ENCODE results near the gene PLXDC2.

The PLXDC2 gene

DNA sequence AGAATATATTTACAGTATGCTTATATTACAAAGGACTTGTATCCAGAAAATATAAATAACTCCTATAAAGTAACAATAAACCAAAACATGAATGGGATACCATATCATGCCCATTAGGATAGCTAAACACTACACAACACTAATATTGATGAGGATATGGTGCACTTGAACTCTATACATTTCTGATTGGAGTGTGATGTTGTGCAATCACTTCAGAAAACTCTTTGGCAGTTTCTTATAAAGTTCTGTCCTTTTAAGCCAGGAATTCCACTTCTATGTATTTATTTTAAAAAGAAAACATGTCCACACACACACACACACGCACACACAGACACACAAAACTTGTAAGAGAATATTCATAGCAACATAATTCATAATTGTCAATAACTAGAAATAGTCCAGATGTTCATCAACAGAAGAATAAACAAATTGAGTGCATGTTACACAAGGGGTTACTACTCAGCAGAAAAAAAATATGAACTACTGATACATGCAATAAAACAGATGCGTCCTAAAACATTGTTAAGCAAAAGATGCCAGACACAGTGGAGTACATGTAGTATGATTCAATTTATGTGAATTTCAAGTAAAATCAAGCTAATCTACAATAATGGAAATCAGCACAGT is 416.0 kb downstream of the PLXDC2 start:
- DNase-seq, result no peak

DNA sequence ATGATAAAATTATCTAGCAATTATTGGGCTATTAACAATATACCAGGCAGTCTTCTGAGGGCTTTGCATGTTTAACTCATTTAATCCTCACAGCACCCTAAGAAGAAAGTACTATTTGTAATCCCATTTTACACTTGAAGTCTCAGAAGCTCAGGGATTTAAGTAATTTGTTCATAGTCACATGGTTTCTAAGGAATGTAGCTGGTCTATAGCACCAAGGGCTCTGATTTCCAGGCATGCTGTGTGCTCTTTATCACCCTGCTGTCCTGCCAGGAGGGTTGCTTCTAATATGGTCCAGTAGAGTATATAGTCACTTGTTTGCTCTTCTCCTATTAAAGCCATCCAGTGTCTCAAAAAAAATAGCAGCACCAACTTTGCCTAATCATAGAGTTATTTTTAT is 417.2 kb downstream of the PLXDC2 start:
- DNase-seq, result no peak

DNA sequence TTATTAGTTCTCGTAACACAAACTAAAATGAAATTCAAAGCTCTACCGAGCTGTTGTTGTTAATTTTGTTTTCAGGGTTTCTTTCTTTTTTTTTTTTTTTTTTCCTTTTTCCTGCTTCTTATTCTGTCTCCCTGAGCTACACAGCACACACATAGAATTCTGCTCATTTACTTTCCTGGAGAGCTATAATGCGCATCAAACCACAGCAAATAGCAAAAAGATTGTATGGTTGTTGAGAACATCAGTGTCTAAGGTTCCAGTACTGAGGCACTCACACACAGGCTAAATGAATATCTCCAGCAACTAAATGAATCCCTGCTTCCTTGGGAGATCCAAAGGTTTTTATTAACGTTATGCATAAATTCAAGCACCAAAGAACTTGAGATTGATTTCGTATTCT is 418.3 kb downstream of the PLXDC2 start:
- no peak for DNase-seq

DNA sequence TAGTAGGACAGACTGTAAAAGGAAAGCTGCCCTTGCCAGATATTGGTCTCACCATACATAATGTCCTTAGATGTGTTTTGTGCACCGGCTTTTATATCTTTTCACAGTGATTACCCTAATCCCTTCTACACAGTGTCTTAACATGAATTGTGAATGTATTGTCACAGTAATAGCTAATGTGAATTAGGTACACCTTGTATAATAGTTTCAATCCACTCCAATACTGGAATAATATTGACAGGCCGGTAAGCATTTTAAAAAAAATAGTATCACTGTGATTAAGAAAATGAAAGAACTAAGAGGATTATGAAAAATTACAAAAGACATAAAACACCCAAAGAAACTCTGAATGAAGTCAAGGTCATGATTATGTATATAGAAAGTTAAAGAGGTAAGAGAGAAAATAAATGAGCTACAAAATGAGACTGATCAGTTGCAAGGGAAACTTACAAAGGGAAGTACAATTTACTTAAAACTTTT is 420.9 kb downstream of the PLXDC2 start:
- DNase-seq, result no peak

DNA sequence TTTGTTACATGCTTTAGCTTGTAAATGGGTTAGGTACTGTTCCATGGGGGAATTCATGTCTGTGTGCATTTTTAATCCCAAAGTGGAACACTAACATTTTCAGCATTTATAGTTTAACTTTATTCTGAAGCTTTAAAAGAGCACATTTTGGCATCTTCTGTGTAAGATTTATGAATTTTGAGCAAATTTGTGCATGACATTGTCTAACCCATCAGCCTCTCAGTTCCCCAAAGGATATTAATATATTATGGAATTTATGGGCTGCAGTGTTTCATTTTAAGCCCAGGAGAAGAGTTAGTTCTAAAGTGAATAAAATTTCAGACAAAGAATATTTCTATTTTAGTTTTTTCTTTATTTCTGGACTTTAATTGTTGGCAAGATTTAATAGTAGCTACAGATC is 421.4 kb downstream of the PLXDC2 start:
- DNase-seq, result no peak

DNA sequence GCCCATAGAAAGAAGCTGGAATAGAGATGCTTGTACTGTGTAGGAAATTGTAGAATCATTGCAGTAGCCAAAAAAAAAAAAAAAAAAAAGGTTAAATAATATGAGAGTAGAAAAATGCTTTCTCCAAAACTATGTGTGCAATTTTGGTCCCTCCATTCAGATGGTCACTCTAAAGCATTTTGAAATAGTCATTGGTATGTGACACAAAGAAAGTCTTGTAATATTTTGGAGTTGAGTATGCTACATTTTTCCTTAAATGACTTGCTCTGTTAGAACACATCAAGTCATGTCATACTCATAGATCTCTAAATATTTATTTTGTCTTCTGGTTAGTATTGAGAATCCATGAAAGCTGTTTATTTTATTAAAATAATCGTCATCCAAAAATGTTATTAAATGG is 424.4 kb downstream of the PLXDC2 start:
- no peak for DNase-seq

DNA sequence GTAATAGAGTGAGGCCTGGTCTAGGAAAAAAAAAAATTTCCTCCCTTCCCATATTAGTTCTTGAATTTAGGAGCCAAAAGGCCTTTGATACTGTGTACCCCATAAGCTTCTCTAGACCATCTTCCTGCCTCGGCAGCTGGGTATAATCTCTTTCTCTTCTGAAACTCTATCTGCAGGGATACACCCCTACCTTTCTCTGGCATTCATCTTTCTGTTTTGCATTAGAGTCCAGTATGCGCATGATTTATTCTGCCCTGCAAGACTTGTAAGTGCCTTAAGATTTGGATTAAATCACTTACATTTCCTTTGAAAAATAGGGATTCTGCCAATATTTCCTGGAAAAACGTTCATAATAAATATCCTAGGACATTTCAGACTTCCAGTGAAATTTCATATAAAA is 431.2 kb downstream of the PLXDC2 start:
- DNase-seq, result no peak

DNA sequence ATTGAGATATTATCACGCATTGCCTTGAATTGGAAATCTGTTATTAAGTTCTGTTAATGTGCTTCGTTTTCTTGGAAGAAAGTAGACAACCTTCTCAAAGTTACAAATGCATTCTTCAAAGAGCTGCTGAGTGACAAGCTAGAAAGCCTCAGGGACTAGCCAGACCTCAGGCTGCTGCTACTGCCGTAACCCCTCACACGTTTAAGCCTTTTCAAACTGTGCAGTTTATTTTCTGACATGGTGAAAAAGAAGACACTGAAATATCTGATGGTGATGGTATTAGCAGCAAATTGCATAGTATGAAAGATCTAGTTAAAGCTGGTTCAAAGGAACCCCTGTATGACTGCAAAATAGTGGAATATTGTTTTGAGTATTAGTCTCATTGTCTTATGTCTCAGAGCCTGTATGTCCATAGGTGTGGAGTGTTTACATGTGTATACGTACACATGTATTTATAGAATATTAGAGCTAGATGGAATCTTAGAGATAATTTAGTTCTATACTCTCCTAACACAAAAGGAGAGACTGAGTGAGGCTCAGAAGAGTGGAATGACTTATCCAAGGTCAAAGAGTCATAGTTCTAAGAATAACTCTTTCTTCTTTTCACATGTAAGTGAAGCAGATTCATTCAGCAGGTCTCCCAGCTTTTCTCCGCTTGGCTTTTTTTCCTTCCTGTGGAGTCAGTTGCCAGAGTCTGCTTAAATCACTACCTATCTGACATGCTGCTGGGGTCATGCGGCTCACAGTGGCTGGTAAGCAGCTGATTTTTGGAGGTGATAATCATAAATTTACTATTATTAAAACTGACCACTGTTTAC is 431.9 kb downstream of the PLXDC2 start:
- DNase-seq, result no peak

DNA sequence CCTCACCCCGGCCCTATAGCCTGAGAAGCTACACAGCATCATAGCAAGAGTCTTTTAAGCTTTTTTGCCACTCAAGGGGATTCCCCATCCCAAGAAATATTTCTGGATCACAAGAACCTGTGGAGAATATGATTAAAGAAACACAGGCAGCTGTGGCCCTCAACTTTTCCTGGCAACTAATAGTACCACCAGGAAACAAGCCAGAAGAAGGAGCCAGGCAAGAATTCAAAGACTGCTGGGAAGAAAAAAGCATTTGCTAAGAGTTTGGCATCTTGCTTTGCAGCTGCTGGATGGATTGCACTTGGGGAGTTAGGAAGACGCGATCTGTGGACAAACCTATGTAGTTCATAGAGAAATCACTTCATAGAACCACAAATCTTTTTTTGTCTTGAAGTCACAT is 437.8 kb downstream of the PLXDC2 start:
- no peak for DNase-seq

DNA sequence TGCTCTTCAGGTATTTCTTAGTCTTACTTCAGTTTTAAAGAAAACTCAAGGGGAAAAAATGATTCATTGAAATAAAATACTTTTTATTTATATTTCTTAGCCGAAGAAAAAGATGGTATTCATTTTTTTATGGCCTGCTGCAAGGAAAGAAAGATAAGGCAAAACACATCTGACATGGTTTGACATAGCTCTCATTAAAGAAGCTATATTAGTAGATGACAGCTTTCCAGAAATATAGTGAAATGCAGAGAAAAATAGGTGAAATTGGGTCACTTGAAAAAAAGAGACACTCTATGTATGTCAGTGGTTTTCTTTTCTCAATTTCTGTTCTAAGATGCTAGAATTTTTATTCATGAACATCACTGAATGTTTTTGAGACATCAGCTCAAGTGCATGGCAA is 438.3 kb downstream of the PLXDC2 start:
- no peak for DNase-seq

DNA sequence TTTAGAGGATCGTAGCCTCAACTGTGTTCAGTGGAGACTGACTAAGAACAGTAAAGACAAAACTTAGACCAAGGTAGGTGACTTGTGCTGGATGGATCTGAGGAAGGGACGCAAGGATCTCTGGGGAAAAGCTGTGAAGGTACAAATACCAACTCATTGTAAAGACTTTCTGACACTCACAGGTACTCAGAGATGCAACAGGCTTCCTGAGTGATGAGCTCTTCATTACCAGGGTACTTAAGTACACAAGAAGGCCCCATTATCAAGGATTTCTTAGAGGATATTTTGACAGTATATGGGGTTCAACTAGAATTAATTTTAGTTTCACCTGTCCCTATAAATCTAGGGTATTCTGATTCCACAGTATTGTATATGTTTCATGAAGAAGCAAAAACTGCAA is 440.7 kb downstream of the PLXDC2 start:
- DNase-seq, result no peak

DNA sequence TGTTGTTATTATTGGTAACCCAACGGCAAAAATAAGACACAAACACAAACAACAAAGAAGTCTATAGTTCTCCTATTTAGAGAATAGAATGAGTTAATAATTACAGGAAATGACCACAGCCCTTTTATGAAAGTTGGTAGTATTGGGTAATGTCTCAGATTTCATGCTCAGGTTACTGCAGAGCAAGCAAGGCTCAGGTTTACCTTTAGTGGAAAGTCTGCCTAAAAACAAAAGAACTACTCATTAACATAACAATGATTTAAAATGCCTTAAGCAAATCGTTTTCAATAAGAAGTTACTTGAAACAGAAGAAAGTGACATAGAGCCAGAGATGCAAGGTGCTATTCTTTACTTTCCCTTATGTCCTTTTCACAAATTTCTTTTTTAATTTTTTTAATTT is 441.2 kb downstream of the PLXDC2 start:
- no peak for DNase-seq

DNA sequence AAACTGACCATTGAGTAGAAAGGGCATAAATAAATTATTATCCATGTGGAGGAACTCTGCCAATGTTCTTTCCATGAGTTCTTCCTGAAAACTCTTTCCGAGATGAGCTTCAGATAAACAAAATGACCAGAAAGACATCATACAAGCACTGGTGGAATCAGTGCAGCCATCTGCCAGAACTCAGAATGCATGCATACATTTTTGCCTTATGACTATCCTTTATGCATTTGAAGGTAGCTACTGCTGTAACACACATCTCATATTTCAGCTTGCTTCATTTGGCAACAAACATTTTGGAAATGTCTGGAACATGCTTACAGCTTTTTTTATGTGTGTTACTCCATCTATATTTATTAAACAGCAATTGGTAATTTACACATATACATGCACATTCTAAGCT is 448.9 kb downstream of the PLXDC2 start:
- DNase-seq, result no peak

DNA sequence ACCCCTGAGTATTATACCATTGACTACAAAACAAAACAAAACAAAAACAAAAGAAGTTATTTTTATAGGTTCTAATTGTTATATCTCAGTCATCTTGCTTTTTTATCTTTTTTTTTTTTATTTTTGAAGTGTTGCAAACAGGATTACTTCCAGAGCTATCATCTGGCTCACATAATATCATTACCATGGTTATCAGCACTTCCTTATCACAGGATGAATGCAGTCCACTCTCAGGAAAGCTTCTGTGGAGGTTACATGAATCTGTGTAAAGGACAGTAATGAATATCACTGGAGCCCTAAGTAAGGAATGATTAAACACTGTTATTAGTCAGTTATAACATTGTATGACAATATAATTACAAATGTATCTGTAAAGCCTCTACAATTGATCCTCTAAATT is 451.5 kb downstream of the PLXDC2 start:
- DNase-seq, result no peak

DNA sequence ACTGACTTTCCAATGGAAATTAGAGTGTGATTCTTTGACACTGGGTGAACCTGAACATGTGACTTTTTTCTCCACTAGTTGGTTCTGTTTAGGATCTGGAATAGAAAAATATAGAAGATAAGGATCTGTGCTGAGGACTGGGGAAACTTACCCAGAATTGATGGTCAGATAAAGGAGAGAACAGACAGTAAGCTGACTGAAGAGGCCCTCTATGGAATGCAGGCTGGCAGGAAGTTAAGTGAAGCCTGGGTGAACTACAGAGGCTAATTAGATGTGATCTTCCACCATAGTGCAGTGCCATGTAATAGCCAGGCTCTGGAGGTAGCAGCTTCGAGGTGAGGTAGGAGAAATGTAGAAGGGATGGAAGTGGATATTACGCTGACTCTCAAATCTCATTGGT is 455.3 kb downstream of the PLXDC2 start:
- DNase-seq, result no peak

DNA sequence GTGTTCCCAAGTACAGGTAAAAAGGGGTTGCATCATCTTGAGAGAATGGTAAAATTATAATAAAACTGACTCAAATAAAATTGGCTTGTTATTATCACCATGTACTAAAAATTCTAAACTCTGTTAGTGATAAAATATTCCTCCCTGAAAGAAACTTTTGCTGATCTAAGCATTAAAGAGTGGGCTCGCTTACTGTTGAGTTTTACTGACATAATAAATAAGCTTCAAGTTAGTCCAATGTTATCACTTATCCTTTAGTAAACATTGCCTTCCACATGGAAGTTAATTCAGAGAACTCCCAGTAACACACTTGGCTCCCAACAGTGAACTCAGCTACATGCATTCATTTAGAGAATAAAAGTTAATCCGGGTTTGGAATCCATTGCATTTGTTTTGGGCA is 456.4 kb downstream of the PLXDC2 start:
- DNase-seq, result no peak

DNA sequence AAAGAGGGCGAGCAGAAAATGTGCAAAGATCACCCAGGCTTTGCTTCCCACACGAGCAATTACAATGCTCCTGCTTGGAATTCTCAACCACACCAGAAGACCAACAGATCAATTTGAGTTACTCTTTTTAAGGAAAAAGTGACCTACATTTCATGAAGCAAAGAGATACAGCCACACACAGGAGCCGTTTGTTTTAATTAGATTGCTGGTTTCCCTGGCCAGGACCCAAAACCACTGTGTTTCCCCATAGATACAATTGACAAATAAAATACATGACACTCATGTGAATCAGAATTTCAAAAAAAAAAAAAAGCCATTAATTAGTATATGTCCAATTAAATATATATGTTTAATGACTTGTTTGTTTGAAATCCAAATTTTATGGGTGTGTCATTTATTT is 458.3 kb downstream of the PLXDC2 start:
- DNase-seq, result no peak

DNA sequence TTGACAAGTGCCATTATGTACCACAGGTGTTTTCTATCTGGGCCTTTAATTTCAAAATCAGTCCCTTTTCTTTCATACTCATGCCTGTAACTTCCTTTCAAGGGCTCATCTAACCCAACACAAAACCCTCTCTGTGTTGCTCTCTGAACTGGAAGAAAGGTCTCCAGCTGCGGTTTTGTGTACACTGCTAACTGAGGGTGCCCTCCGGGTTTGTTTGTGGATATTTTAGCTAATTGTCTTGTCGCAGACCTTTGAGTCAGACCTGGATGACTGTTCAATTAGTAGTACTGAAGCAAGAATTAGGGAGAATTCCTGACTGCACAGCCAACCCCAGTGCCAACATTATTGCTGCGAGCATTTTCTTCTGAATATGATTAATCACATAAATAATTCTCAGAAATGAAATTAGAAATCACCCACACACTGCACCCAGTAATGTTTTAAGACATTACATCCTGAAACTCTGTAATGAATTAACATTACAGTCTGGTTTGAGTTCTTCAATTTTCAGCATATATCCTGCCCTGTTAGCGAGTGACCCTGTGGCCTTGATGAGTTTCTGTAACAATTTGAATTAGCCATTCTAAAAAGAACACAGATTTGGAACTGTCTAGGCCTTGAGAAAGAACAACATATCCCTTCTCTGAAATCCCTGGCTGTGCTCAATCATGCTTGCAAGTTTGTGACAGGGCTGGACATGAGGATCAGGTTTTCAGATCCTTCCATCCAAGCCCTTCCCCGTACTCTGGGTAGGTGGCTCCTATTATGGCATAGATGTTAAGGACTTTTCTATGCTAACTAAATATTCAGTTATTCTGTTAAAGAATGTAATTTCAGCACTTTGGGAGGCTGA is 460.1 kb downstream of the PLXDC2 start:
- DNase-seq, result no peak

DNA sequence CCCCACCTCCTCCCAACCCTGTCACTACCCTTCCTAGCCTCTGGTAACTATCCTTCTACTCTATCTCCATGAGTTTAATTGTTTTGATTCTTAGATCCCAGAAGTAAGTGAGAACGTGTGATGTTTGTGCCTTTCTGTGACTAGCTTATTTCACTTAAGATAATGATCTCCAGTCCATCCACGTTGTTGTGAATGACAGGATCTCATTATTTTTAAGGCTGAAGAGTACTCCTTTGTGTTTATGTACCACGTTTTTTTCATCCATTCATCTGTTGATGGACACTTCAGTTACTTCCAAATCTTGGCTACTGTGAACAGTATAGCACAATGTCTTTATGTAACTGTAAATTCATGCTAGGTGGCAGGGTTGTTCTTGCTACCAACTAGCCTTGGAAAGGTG is 461.6 kb downstream of the PLXDC2 start:
- DNase-seq, result no peak

DNA sequence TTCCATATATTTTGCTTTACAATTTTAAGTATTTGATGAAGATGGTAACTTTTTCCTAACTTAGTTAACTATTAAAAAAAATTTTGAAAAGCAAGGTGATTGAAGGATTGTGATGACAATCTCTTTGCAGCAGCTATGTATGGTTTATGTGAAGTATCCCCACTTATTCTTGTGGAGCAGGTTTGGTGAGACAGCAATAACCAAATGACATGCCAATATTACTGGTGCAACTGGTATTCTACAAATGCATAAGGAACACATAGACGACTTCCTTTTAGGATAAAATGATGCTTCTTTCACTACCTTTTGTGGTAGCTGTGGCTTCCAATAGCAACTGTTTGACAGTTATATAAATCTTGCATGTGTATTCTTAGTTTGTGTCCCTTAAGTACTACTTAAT is 465.3 kb downstream of the PLXDC2 start:
- DNase-seq, result no peak

DNA sequence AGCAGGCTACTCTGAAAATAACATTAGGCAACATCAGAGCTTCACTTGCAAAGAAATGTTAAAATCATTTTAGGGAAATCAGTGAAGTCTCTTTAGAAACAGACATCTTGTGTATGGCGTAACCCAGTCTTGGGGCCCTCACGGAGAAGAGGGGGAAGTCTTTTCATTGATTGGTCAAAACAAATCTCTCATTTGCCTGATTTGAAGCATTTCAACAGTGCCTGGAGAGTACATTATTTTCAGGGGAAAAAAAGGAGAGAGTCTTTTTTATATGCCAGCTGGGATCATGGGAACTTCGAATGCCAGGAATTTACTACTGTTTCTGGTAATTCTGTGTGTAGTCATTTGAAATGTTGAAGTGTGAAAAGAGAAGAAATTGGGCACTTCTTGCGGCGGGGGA is 471.4 kb downstream of the PLXDC2 start:
- no peak for DNase-seq

DNA sequence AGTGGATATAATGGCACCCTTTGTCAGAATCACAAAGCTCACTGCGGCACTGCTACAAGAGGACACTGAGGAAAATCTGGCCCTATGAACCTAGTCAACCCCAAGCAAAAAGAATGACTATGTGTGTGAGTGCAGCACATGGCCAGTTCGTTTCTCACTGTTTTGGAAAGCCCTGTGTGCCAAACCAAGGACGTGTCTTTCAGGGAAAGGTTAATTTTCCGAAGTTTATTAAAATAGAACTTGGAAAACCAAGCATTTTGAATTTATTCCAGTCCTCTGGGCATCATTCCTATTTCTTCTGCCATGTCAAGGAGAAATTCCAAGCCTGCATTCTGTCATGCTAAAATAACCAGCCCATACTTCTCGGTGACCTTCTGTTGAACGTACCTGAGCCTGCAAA is 471.8 kb downstream of the PLXDC2 start:
- no peak for DNase-seq

DNA sequence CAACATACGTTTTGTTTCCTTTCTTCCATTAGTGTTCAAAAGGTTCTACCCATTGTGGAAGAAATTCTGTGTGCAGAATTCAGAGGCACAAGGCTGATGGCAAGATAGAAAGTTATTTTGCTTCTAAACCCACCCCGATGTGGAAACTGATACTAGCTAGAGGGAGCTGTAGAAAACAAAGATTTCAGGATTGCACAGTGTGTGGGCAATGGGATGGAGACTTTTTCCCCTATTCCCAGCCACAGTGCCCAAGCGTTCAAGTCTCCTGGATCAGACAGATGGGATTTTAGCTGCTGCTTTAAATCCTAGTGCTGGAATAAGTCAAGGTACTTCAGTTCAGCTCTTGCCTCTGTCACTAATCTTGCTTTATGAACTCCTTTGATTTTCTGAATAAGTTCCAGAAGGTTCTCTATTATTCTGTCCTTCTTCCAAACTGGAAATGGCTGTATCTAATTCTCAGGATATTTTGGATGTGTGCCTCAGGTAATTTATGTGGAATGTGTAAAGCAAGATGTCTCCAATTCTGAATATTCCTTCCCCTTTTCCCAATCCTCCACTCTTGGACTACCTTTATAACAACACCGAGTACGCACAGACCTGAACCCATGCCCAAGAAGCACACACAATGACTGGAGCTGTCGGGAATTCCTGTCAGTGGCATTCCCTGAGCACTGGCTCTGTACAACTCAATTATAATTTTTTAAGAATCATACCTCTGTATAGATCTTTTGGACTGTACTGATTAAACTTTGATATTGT is 473.0 kb downstream of the PLXDC2 start:
- DNase-seq, result no peak

Measured in GF-D8 (cell line).